ENCODE measurements around the gene TOX2.

The TOX2 gene

DNA sequence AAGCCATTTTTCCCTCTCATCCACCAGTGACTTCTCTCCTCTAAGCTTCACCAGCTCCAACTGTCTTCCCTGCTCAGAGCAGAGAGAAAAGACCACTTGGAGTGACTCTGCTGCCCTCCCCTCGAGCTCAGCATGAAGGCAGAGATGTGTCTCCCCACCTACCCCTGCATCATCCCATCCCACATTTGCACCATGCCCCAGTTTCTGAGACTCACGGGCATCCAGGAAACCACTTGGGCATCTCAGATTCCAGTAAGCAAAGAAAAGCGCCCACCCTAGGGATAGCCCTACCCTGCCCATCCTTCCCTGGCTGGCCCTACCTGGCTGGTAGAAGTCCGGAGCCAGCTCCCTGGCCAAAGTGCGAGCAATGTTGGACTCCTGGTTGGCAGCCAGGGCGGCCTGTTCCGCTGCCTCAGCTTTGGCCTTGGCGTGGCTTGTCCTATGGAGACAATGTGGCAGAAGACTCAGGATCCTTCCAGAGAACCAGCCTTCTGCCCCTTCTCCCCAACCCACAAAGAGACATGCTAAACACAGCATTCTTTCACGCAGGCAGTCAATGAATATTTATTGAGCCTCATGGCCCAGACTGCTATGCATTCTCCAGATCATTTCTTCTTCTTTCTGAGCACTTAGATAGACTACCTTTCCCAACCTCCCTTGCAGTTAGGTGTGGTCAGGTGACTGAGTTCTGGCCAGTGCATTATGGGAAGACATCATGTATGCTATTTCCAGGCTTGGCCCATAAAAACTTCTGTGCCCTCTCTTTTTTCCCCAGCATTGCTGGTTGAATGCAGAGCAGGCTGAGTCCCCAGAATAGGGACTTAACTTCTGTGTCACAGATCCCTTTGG is 203.8 kb downstream of the TOX2 start:
- H3K36me3 ChIP-seq (ENCODE audit: control insufficient read depth in 2 of 2, insufficient read depth in 1 of 2, low read length in 2 of 2) = no peaks in the 10 kb centered on the region
- TF ChIP-seq ZNF837 (tag by site-specific recombination; IDR thresholded peaks at IDR 0.05) = no peak
- TF ChIP-seq GFI1B (tag by site-specific recombination; IDR thresholded peaks at IDR 0.05) = no peak
- no peak for TF ChIP-seq HOXA7 (CRISPR knock-in tag; IDR thresholded peaks at IDR 0.05; ENCODE audit: borderline replicate concordance)
- peak; percentile 26; the same call in 1 of the 2 replicates for TF ChIP-seq ZBTB17 (tag by site-specific recombination; IDR thresholded peaks at IDR 0.05)
- TF ChIP-seq, protein P1, sequence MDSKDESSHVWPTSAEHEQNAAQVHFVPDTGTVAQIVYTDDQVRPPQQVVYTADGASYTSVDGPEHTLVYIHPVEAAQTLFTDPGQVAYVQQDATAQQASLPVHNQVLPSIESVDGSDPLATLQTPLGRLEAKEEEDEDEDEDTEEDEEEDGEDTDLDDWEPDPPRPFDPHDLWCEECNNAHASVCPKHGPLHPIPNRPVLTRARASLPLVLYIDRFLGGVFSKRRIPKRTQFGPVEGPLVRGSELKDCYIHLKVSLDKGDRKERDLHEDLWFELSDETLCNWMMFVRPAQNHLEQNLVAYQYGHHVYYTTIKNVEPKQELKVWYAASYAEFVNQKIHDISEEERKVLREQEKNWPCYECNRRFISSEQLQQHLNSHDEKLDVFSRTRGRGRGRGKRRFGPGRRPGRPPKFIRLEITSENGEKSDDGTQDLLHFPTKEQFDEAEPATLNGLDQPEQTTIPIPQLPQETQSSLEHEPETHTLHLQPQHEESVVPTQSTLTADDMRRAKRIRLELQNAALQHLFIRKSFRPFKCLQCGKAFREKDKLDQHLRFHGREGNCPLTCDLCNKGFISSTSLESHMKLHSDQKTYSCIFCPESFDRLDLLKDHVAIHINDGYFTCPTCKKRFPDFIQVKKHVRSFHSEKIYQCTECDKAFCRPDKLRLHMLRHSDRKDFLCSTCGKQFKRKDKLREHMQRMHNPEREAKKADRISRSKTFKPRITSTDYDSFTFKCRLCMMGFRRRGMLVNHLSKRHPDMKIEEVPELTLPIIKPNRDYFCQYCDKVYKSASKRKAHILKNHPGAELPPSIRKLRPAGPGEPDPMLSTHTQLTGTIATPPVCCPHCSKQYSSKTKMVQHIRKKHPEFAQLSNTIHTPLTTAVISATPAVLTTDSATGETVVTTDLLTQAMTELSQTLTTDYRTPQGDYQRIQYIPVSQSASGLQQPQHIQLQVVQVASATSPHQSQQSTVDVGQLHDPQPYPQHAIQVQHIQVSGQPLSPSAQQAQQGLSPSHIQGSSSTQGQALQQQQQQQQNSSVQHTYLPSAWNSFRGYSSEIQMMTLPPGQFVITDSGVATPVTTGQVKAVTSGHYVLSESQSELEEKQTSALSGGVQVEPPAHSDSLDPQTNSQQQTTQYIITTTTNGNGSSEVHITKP (tag by site-specific recombination; IDR thresholded peaks at IDR 0.05) = no peak
- ChIA-PET CTCF (interaction anchor here (0.6 to 10.5 kb wide), 14 partner anchors 8 to 351 kb away, joined by 3 to 316 read pairs (median 8); partner anchors contain the start of gene JPH2), POLR2A (interaction anchor here (0.5 to 3.4 kb wide), 2 partner anchors 71 to 1721 kb away, joined by 3 to 21 read pairs; no protein-coding TSS in a partner anchor)
- no peak overlapping the region for H3K4me3 ChIP-seq (ENCODE audit: low read depth, low read length)
- H3K4me1 ChIP-seq (ENCODE audit: control insufficient read depth, insufficient read depth, low read length) = no peaks in the 10 kb centered on the region
- no peak overlapping the region for H3K27ac ChIP-seq (ENCODE audit: extremely low read depth, low read depth, low read length)
- H3K9me3 ChIP-seq (ENCODE audit: control insufficient read depth, insufficient read depth, low read depth, low read length) = no peaks in the 10 kb centered on the region

All from HEK293 (cell line).